Left lung (tissue), 10 donors: ENCODE results near the gene LIMCH1. TPM values are rescaled to one million over a fixed set of nuclear protein-coding genes. Genes with fewer than 3 reads are reported as not detected.

Source experiments
- ATAC-seq: fragments of 200-7000 bp; cut with Tn5 transposase; one replicate; pipeline ENCODE4 v1.9.1; 2020; ENCODE audit warnings: moderate library complexity
- DNase-seq, 4 donors: peaks; one replicate each; pipeline ENCODE4 v3.0.0-alpha.2; 2013 to 2020
- H3K27ac ChIP-seq, 2 donors: fragments of 200-600 bp; sonication (generic) in 1 of 2; one replicate each; pipeline versions ENCODE4 v1.5.0 to v1.8.0; 2020 to 2021
- H3K27me3 ChIP-seq, 2 donors: fragments of 200-600 bp; sonication (generic) in 1 of 2; one replicate each; pipeline versions ENCODE4 v1.5.0 to v1.8.0; 2020 to 2021
- H3K36me3 ChIP-seq, 2 donors: fragments of 200-600 bp; sonication (generic) in 1 of 2; one replicate each; pipeline versions ENCODE4 v1.5.0 to v1.8.0; 2020 to 2021
- H3K4me1 ChIP-seq, 2 donors: fragments of 200-600 bp; one replicate each; pipeline ENCODE4 v1.8.0; 2021
- H3K4me3 ChIP-seq, 2 donors: fragments of 200-600 bp; sonication (generic) in 1 of 2; one replicate each; pipeline versions ENCODE4 v1.5.0 to v1.8.0; 2020 to 2021; ENCODE audit warnings: mild to moderate bottlenecking in 1 of 2
- H3K9me3 ChIP-seq, 2 donors: fragments of 200-600 bp; sonication (generic) in 1 of 2; one replicate each; pipeline versions ENCODE4 v1.5.0 to v1.8.0; 2020 to 2021
- intact Hi-C, 2 donors: fragments of 100-400 bp; cut with DNase I; formaldehyde crosslinking; loops; one replicate each; pipeline versions ENCODE4 v1.11.2 to v1.14.2; 2022
- polyA plus RNA-seq, 6 donors: library from polyadenylated mRNA; unstranded; fragments of 120-200 nt; gene quantifications; one replicate each; pipeline ENCODE4 v1.2.1, GENCODE V29; 2013; ENCODE audit not compliant: insufficient read length in 6 of 6
- total RNA-seq, 2 donors: library from RNA; stranded (reverse); fragmentation: NEBNext Ultra II Directional; extraction: Animal tissue kit (Norgen Biotek cat#: 25700); gene quantifications; one replicate each; pipeline ENCODE4 v1.2.1, GENCODE V29; 2021
- TF ChIP-seq, protein P1 (sequence below), 2 donors: fragments of 200-600 bp; sonication (generic) in 1 of 2; IDR thresholded peaks; one replicate each; pipeline versions ENCODE4 v1.5.0 to v1.8.0; 2021; ENCODE audit warnings: antibody characterized with exemption in 2 of 2
- donor health status: DM: no; HTN: yes; CAD: no.
- donor health status: DM: no; HTN: no; CAD: no.

Gene LIMCH1
- total and polyA plus RNA-seq, 8 donors, result 90.6 to 183 (median 113) TPM

GRCh38 chr4:41748571-41749475 lies 210.9 kb downstream of the LIMCH1 start, which contains the start of gene PHOX2B:
Gene PHOX2B, minus strand, starts transcription at chr4:41748725. Its CDS starts 115 bp downstream, at chr4:41748610.
- H3K4me3 ChIP-seq, result no peak within 1 kb of the TSS
- H3K27ac ChIP-seq, result no peak within 1 kb of the TSS
- TF ChIP-seq, protein P1, sequence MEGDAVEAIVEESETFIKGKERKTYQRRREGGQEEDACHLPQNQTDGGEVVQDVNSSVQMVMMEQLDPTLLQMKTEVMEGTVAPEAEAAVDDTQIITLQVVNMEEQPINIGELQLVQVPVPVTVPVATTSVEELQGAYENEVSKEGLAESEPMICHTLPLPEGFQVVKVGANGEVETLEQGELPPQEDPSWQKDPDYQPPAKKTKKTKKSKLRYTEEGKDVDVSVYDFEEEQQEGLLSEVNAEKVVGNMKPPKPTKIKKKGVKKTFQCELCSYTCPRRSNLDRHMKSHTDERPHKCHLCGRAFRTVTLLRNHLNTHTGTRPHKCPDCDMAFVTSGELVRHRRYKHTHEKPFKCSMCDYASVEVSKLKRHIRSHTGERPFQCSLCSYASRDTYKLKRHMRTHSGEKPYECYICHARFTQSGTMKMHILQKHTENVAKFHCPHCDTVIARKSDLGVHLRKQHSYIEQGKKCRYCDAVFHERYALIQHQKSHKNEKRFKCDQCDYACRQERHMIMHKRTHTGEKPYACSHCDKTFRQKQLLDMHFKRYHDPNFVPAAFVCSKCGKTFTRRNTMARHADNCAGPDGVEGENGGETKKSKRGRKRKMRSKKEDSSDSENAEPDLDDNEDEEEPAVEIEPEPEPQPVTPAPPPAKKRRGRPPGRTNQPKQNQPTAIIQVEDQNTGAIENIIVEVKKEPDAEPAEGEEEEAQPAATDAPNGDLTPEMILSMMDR (IDR thresholded peaks at IDR 0.05), result no peak
- DNase-seq, result no peak
- H3K9me3 ChIP-seq, result no peaks in the 10 kb centered on the region
- peaks cover 0 to 12% of the 10 kb centered on the region in 2 donors for H3K4me1 ChIP-seq
- H3K36me3 ChIP-seq, result no peaks in the 10 kb centered on the region
- peaks cover 98 to 100% of the 10 kb centered on the region in 2 donors for H3K27me3 ChIP-seq
- intact Hi-C loops, result no loop called here
- ATAC-seq, result no peak

DNA sequence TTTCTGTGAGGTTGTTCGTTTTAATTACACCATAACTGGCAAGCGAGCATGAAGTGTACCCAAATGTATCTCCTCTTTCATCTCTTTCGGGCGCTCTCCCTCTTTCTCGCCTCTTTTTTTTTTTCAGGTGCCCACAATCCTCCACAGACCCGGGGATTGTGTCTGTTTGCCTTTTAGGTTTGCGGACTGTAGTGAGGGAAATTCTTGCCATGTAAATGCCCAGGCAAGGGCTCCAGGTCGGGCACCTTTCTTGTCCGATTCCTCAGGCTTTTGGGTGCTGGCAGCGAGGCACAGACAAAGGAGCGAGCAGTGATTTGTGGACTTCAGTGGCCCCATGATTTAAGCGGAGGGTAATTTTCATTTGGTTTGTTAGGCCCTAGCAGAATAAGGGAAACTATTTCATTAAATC lies 211.7 kb downstream of the LIMCH1 start:
- no peak overlapping the region for H3K27ac ChIP-seq
- no peaks in the 10 kb centered on the region for H3K9me3 ChIP-seq
- H3K4me1 ChIP-seq, result peaks cover 0 to 12% of the 10 kb centered on the region in 2 donors
- ATAC-seq (no peak), DNase-seq (no peak)
- H3K4me3 ChIP-seq, result no peak overlapping the region
- intact Hi-C loops, result no loop called here
- TF ChIP-seq, protein P1 (IDR thresholded peaks at IDR 0.05), result no peak
- peaks cover 92 to 100% of the 10 kb centered on the region in 2 donors for H3K27me3 ChIP-seq
- no peaks in the 10 kb centered on the region for H3K36me3 ChIP-seq

Other genes with a start within 250 kb of the LIMCH1 start
- gene PHOX2B, start 210.6 kb downstream of the LIMCH1 start, total RNA-seq, result not detected
- under 1 TPM in 4 of 6 donors, not detected in 2; 0.06 to 0.13 (median 0.06) TPM for gene PHOX2B, start 210.6 kb downstream of the LIMCH1 start, polyA plus RNA-seq